Measurements from ENCODE around the gene ZNF587B.

GRCh38 chr19:57887195-57887941, 57.3 kb downstream of the ZNF587B start:
- TF ChIP-seq POLR2A (IDR thresholded peaks at IDR 0.05; ENCODE audit: borderline replicate concordance, extremely low read depth, insufficient read depth, insufficient read length) (no peak), REST (IDR thresholded peaks at IDR 0.05; ENCODE audit: low read depth) (no peak), CEBPB (IDR thresholded peaks at IDR 0.05; ENCODE audit: low read depth) (no peak)
- TF ChIP-seq, protein P1, sequence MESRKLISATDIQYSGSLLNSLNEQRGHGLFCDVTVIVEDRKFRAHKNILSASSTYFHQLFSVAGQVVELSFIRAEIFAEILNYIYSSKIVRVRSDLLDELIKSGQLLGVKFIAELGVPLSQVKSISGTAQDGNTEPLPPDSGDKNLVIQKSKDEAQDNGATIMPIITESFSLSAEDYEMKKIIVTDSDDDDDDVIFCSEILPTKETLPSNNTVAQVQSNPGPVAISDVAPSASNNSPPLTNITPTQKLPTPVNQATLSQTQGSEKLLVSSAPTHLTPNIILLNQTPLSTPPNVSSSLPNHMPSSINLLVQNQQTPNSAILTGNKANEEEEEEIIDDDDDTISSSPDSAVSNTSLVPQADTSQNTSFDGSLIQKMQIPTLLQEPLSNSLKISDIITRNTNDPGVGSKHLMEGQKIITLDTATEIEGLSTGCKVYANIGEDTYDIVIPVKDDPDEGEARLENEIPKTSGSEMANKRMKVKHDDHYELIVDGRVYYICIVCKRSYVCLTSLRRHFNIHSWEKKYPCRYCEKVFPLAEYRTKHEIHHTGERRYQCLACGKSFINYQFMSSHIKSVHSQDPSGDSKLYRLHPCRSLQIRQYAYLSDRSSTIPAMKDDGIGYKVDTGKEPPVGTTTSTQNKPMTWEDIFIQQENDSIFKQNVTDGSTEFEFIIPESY (IDR thresholded peaks at IDR 0.05; ENCODE audit: extremely low read depth, insufficient replicate concordance, low read length), result no peak
- TF ChIP-seq, protein P2, sequence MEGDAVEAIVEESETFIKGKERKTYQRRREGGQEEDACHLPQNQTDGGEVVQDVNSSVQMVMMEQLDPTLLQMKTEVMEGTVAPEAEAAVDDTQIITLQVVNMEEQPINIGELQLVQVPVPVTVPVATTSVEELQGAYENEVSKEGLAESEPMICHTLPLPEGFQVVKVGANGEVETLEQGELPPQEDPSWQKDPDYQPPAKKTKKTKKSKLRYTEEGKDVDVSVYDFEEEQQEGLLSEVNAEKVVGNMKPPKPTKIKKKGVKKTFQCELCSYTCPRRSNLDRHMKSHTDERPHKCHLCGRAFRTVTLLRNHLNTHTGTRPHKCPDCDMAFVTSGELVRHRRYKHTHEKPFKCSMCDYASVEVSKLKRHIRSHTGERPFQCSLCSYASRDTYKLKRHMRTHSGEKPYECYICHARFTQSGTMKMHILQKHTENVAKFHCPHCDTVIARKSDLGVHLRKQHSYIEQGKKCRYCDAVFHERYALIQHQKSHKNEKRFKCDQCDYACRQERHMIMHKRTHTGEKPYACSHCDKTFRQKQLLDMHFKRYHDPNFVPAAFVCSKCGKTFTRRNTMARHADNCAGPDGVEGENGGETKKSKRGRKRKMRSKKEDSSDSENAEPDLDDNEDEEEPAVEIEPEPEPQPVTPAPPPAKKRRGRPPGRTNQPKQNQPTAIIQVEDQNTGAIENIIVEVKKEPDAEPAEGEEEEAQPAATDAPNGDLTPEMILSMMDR (IDR thresholded peaks at IDR 0.05 in 2 of 3, conservative IDR thresholded peaks at IDR 0.05 in 1 of 3; ENCODE audit: borderline replicate concordance in 1 of 3, insufficient read depth in 1 of 3, low read depth in 2 of 3, low read length in 2 of 3), result no peak
